Spinal cord (tissue), 10 donors: ENCODE measurements around the gene PDZD2. TPM values are rescaled to one million over a fixed set of nuclear protein-coding genes. Genes with fewer than 3 reads are reported as not detected.
"Not testable (repeated sequence)": the region's sequence is repeated elsewhere in the genome, so short reads cannot be mapped to it uniquely, and the experiment has no call there.

ENCODE experiments used
- DNase-seq, 6 donors: peaks; one replicate each; pipeline versions ENCODE4 v3.0.0 to v3.0.0-alpha.2; 2013 to 2015; ENCODE audit warnings: low spot score in 6 of 6, low read depth in 4 of 6
- H3K27ac ChIP-seq: one replicate; pipeline ENCODE4 v1.5.1; 2013; ENCODE audit warnings: low read depth, low read length, control low read depth
- H3K27me3 ChIP-seq: one replicate; pipeline ENCODE4 v1.6.1; 2013; ENCODE audit warnings: low read length; ENCODE audit not compliant: control insufficient read depth, insufficient read depth
- H3K36me3 ChIP-seq: one replicate; pipeline ENCODE4 v1.6.1; 2013; ENCODE audit warnings: low read length; ENCODE audit not compliant: control insufficient read depth, insufficient read depth
- H3K4me1 ChIP-seq: one replicate; pipeline ENCODE4 v1.6.1; 2013; ENCODE audit warnings: low read length; ENCODE audit not compliant: control insufficient read depth, insufficient read depth
- H3K4me3 ChIP-seq: one replicate; pipeline ENCODE4 v1.5.1; 2013; ENCODE audit warnings: low read depth, low read length, control low read depth
- H3K9me3 ChIP-seq: one replicate; pipeline ENCODE4 v1.6.1; 2013; ENCODE audit warnings: low read length; ENCODE audit not compliant: control insufficient read depth, insufficient read depth
- WGBS: methylation state at CpG from one replicate; pipeline ENCODE4 v1.1.5; 2013; ENCODE audit warnings: missing lambda C conversion rate; ENCODE audit not compliant: insufficient coverage; 5-methylcytosine and 5-hydroxymethylcytosine counted together
- polyA plus RNA-seq, 2 donors: library from polyadenylated mRNA; unstranded; fragments of 120-200 nt; gene quantifications; one replicate each; pipeline ENCODE4 v1.2.1, GENCODE V29; 2013; ENCODE audit not compliant: insufficient read length in 2 of 2
- total RNA-seq, 2 donors: library from RNA; depleted of rRNA in 1 of 2; stranded (reverse); fragments of 120-200 nt in 1 of 2; fragments of >200 nt in 1 of 2; gene quantifications; one replicate each; pipeline versions ENCODE4 v1.2.3 to v1.2.4, GENCODE V29; 2013 to 2014
- donor health status: healthy.

The PDZD2 gene
- total and polyA plus RNA-seq, 4 donors: 22.1 to 40.2 (median 34.9) TPM

GRCh38 chr5:32076699-32077695 is 438.1 kb downstream of the PDZD2 start:
- peak in 5 of 6 donors; percentile 47 to 91 (median 57) for DNase-seq
- no peak overlapping the region for H3K4me3 ChIP-seq
- no peaks in the 10 kb centered on the region for H3K27me3 ChIP-seq
- no peaks in the 10 kb centered on the region for H3K4me1 ChIP-seq
- H3K36me3 ChIP-seq: peaks cover 26% of the 10 kb centered on the region
- no peak overlapping the region for H3K27ac ChIP-seq
- no peaks in the 10 kb centered on the region for H3K9me3 ChIP-seq
- WGBS: 86% methylated on average over 1 of the region's 4 CpGs

GRCh38 chr5:32078855-32079254 is 439.9 kb downstream of the PDZD2 start:
- not testable (repeated sequence) for H3K4me1 ChIP-seq, H3K27ac ChIP-seq, H3K4me3 ChIP-seq, H3K9me3 ChIP-seq, DNase-seq, H3K27me3 ChIP-seq
- WGBS: 94% methylated on average over 3 of the region's 6 CpGs
- peaks cover 17% of the 10 kb centered on the region for H3K36me3 ChIP-seq

GRCh38 chr5:32080565-32080964 is 441.6 kb downstream of the PDZD2 start:
- not testable (repeated sequence) for H3K27ac ChIP-seq, H3K27me3 ChIP-seq, H3K9me3 ChIP-seq, H3K4me3 ChIP-seq, H3K4me1 ChIP-seq, DNase-seq, H3K36me3 ChIP-seq
- WGBS: no CpG with 5 or more reads among the region's 1 CpG

DNA sequence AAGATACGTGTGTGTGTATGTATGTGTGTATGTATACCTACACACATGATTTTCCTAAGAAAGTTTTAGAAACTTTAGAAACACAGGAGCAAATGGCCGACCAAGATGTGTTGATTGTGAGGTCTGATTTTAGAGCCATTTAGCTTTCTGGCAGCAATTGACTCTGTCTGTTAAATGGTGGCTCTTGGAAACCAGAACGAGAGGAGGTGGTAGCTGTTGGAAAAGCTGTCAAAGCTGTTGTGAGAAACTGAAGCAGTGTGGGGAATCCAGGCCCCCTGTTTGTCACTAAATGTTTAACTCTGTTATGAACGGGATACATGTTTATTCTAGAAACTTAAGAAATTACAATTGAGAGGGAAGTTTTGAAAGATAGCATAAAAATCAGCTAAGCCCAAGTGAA is 443.8 kb downstream of the PDZD2 start:
- Histone ChIP-seq H3K27me3 (no peaks in the 10 kb centered on the region), H3K4me3 (no peak overlapping the region), H3K4me1 (peaks cover 5% of the 10 kb centered on the region), H3K27ac (no peak overlapping the region), H3K9me3 (no peaks in the 10 kb centered on the region), H3K36me3 (peaks cover 18% of the 10 kb centered on the region)
- DNase-seq: peak in 1 of 6 donors; percentile 69
- 40% methylated on average over 2 of the region's 4 CpGs for WGBS

GRCh38 chr5:32083981-32084430 is 445.1 kb downstream of the PDZD2 start:
- peaks cover 31% of the 10 kb centered on the region for H3K36me3 ChIP-seq
- peaks cover 5% of the 10 kb centered on the region for H3K4me1 ChIP-seq
- H3K27me3 ChIP-seq: no peaks in the 10 kb centered on the region
- peak in 1 of 6 donors; percentile 55 for DNase-seq
- H3K4me3 ChIP-seq: no peak overlapping the region
- no peaks in the 10 kb centered on the region for H3K9me3 ChIP-seq
- 61% methylated on average over 6 of the region's 10 CpGs for WGBS
- no peak overlapping the region for H3K27ac ChIP-seq

DNA sequence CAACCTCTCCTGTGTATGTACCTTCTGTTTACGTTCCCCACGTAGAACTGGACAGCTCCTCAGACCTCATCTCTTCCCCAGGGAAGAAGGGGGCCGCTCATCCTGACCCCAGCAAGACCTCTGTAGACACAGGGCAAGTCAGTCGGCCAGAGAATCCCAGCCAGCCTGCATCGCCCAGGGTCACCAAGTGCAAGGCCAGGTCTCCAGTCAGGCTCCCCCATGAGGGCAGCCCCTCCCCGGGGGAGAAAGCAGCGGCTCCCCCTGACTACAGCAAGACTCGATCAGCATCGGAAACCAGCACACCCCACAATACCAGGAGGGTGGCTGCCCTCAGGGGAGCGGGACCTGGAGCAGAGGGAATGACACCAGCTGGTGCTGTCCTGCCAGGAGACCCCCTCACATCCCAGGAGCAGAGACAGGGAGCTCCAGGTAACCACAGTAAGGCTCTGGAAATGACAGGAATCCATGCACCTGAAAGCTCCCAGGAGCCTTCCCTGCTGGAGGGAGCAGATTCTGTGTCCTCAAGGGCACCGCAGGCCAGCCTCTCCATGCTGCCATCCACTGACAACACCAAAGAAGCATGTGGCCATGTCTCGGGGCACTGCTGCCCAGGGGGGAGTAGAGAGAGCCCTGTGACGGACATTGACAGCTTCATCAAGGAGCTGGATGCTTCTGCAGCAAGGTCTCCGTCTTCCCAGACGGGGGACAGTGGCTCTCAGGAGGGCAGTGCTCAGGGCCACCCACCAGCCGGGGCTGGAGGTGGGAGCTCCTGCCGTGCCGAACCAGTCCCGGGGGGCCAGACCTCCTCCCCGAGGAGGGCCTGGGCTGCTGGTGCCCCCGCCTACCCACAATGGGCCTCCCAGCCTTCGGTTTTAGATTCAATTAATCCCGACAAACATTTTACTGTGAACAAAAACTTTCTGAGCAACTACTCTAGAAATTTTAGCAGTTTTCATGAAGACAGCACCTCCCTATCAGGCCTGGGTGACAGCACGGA is 448.5 kb downstream of the PDZD2 start:
- Histone ChIP-seq H3K27ac (no peak overlapping the region), H3K27me3 (no peaks in the 10 kb centered on the region), H3K4me1 (peaks cover 5% of the 10 kb centered on the region), H3K4me3 (no peak overlapping the region), H3K36me3 (peaks cover 46% of the 10 kb centered on the region), H3K9me3 (no peaks in the 10 kb centered on the region)
- WGBS: 91% methylated on average over 23 of the region's 24 CpGs
- no peak for DNase-seq

DNA sequence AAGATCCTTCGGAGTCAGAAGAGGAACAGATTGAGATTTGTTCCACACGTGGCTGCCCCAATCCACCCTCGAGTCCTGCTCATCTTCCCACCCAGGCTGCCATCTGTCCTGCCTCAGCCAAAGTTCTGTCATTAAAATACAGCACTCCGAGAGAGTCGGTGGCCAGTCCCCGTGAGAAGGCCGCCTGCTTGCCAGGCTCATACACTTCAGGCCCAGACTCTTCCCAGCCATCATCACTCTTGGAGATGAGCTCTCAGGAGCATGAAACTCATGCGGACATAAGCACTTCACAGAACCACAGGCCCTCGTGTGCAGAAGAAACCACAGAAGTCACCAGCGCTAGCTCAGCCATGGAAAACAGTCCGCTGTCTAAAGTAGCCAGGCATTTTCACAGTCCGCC is 449.3 kb downstream of the PDZD2 start:
- no peak for DNase-seq
- Histone ChIP-seq H3K27me3 (no peaks in the 10 kb centered on the region), H3K4me3 (no peak overlapping the region), H3K4me1 (peaks cover 8% of the 10 kb centered on the region), H3K9me3 (no peaks in the 10 kb centered on the region), H3K36me3 (peaks cover 50% of the 10 kb centered on the region), H3K27ac (no peak overlapping the region)
- WGBS: 87% methylated on average over 11 of the region's 12 CpGs

DNA sequence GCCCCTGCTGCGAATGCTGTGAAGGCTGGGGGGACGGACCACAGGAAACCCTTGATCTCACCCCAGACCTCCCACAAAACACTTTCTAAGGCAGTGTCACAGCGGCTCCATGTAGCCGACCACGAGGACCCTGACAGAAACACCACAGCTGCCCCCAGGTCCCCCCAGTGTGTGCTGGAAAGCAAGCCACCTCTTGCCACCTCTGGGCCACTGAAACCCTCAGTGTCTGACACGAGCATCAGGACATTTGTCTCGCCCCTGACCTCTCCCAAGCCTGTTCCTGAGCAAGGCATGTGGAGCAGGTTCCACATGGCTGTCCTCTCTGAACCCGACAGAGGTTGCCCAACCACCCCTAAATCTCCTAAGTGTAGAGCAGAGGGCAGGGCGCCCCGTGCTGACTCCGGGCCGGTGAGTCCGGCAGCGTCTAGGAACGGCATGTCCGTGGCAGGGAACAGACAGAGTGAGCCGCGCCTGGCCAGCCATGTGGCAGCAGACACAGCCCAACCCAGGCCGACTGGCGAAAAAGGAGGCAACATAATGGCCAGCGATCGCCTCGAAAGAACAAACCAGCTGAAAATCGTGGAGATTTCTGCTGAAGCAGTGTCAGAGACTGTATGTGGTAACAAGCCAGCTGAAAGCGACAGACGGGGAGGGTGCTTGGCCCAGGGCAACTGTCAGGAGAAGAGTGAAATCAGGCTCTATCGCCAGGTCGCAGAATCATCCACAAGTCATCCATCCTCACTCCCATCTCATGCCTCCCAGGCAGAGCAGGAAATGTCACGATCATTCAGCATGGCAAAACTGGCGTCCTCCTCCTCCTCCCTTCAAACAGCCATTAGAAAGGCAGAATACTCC is 450.4 kb downstream of the PDZD2 start:
- no peak overlapping the region for H3K27ac ChIP-seq
- H3K4me3 ChIP-seq: no peak overlapping the region
- no peak for DNase-seq
- peaks cover 45% of the 10 kb centered on the region for H3K36me3 ChIP-seq
- WGBS: 88% methylated on average over 28 of the region's 30 CpGs
- H3K9me3 ChIP-seq: no peaks in the 10 kb centered on the region
- H3K27me3 ChIP-seq: no peaks in the 10 kb centered on the region
- H3K4me1 ChIP-seq: peaks cover 3% of the 10 kb centered on the region
